KOPT-K1 (cell line): ENCODE data around the gene MIER2.
"Not testable (repeated sequence)": the region's sequence is repeated elsewhere in the genome, so short reads cannot be mapped to it uniquely, and the experiment has no call there.

Experiments used
- H3K27ac ChIP-seq: fragments of 200-600 bp; sonication (generic); 2 replicates; pipeline ENCODE4 v1.5.1; 2016; ENCODE audit warnings: antibody characterized with exemption, mild to moderate bottlenecking, low read depth, low read length; ENCODE audit not compliant: poor library complexity, severe bottlenecking
- H3K36me3 ChIP-seq: fragments of 200-600 bp; sonication (generic); 2 replicates; pipeline ENCODE4 v1.5.1; 2017; ENCODE audit warnings: antibody characterized with exemption, mild to moderate bottlenecking, low read length, moderate library complexity; ENCODE audit not compliant: insufficient read depth
- H3K9me3 ChIP-seq: fragments of 200-600 bp; sonication (generic); 2 replicates; pipeline ENCODE4 v1.5.1; 2017; ENCODE audit warnings: antibody characterized with exemption, low read length, mild to moderate bottlenecking; ENCODE audit not compliant: insufficient read depth, poor library complexity, severe bottlenecking

MIER2 gene

GRCh38 chr19:283395-283794 lies 61.2 kb downstream of the MIER2 start:
- Histone ChIP-seq H3K36me3 (no peaks in the 10 kb centered on the region), H3K9me3 (no peaks in the 10 kb centered on the region), H3K27ac (no peak overlapping the region)

GRCh38 chr19:282501-282900 lies 62.1 kb downstream of the MIER2 start:
- Histone ChIP-seq H3K27ac (no peak overlapping the region), H3K9me3 (no peaks in the 10 kb centered on the region), H3K36me3 (no peaks in the 10 kb centered on the region)

GRCh38 chr19:281992-282391 lies 62.6 kb downstream of the MIER2 start:
- no peaks in the 10 kb centered on the region for H3K9me3 ChIP-seq
- no peaks in the 10 kb centered on the region for H3K36me3 ChIP-seq
- H3K27ac ChIP-seq = no peak overlapping the region

GRCh38 chr19:281156-281853 lies 63.3 kb downstream of the MIER2 start:
- H3K9me3 ChIP-seq = no peaks in the 10 kb centered on the region
- H3K27ac ChIP-seq = no peak overlapping the region
- H3K36me3 ChIP-seq = no peaks in the 10 kb centered on the region

- no peaks in the 10 kb centered on the region for H3K9me3 ChIP-seq
- no peak overlapping the region for H3K27ac ChIP-seq
- no peaks in the 10 kb centered on the region for H3K36me3 ChIP-seq
Measured at GRCh38 chr19:280541-281009, 64.0 kb downstream of the MIER2 start.

GRCh38 chr19:279656-280055 lies 64.9 kb downstream of the MIER2 start:
- H3K27ac ChIP-seq = no peak overlapping the region
- H3K9me3 ChIP-seq = no peaks in the 10 kb centered on the region
- no peaks in the 10 kb centered on the region for H3K36me3 ChIP-seq

- Histone ChIP-seq H3K27ac (no peak overlapping the region), H3K36me3 (no peaks in the 10 kb centered on the region), H3K9me3 (no peaks in the 10 kb centered on the region)
Measured at GRCh38 chr19:279231-279630, 65.4 kb downstream of the MIER2 start.

- Histone ChIP-seq H3K27ac (no peak overlapping the region), H3K9me3 (no peaks in the 10 kb centered on the region), H3K36me3 (no peaks in the 10 kb centered on the region)
Measured at GRCh38 chr19:277581-278165, 66.9 kb downstream of the MIER2 start.

GRCh38 chr19:277131-277530 lies 67.5 kb downstream of the MIER2 start:
- Histone ChIP-seq H3K9me3 (no peaks in the 10 kb centered on the region), H3K36me3 (no peaks in the 10 kb centered on the region), H3K27ac (no peak overlapping the region)

- no peak overlapping the region for H3K27ac ChIP-seq
- H3K36me3 ChIP-seq = no peaks in the 10 kb centered on the region
- no peaks in the 10 kb centered on the region for H3K9me3 ChIP-seq
Measured at GRCh38 chr19:275958-276646, 68.5 kb downstream of the MIER2 start.

- H3K36me3 ChIP-seq = no peaks in the 10 kb centered on the region
- H3K27ac ChIP-seq = no peak overlapping the region
Measured at GRCh38 chr19:275000-275399, 69.6 kb downstream of the MIER2 start.

GRCh38 chr19:273393-273792 lies 71.2 kb downstream of the MIER2 start:
- Histone ChIP-seq H3K9me3 (no peaks in the 10 kb centered on the region), H3K36me3 (no peaks in the 10 kb centered on the region), H3K27ac (no peak overlapping the region)

More at GRCh38 chr19:275000-275399, 69.6 kb downstream of the MIER2 start:
- no peaks in the 10 kb centered on the region for H3K9me3 ChIP-seq

- Histone ChIP-seq H3K9me3 (no peaks in the 10 kb centered on the region), H3K27ac (no peak overlapping the region), H3K36me3 (no peaks in the 10 kb centered on the region)
Measured at GRCh38 chr19:271856-272255, 72.7 kb downstream of the MIER2 start.

GRCh38 chr19:270766-271318 lies 73.8 kb downstream of the MIER2 start:
- H3K27ac ChIP-seq, H3K36me3 ChIP-seq, H3K9me3 ChIP-seq: not testable (repeated sequence)

- Histone ChIP-seq H3K36me3 (no peaks in the 10 kb centered on the region), H3K27ac (no peak overlapping the region), H3K9me3 (no peaks in the 10 kb centered on the region)
Measured at GRCh38 chr19:269241-269640, 75.4 kb downstream of the MIER2 start.
